NCI-H2107 treated with DMSO at 0.1 percent for 48 hours (cell line): ENCODE measurements around the gene ATP6V0E2.

Experiments used
- DNase-seq: peaks from one replicate; lab custom pipeline; 2025; ENCODE audit not compliant: unreplicated experiment; lab: John Stamatoyannopoulos, UW

The ATP6V0E2 gene

GRCh38 chr7:149860821-149861727, 12.7 kb upstream of the ATP6V0E2 start:
- DNase-seq: no peak

GRCh38 chr7:149861728-149862045, 12.1 kb upstream of the ATP6V0E2 start:
- no peak for DNase-seq

GRCh38 chr7:149862156-149862555, 11.6 kb upstream of the ATP6V0E2 start:
- DNase-seq: no peak

- DNase-seq: no peak
Measured at GRCh38 chr7:149863500-149863899, 10.3 kb upstream of the ATP6V0E2 start.

GRCh38 chr7:149864023-149864422, 9.7 kb upstream of the ATP6V0E2 start:
- DNase-seq: no peak

GRCh38 chr7:149864751-149865150, 9.0 kb upstream of the ATP6V0E2 start:
- DNase-seq: no peak

GRCh38 chr7:149865437-149865836, 8.3 kb upstream of the ATP6V0E2 start:
- no peak for DNase-seq

- DNase-seq: no peak
Measured at GRCh38 chr7:149866139-149866778, 7.5 kb upstream of the ATP6V0E2 start.

GRCh38 chr7:149866779-149867447, 6.9 kb upstream of the ATP6V0E2 start:
- no peak for DNase-seq

GRCh38 chr7:149867762-149868622, 5.8 kb upstream of the ATP6V0E2 start:
- DNase-seq: no peak

GRCh38 chr7:149868623-149869290, 5.0 kb upstream of the ATP6V0E2 start:
- DNase-seq: no peak

GRCh38 chr7:149869291-149869650, 4.5 kb upstream of the ATP6V0E2 start:
- no peak for DNase-seq

- DNase-seq: no peak
Measured at GRCh38 chr7:149869867-149870266, 3.9 kb upstream of the ATP6V0E2 start.

- DNase-seq: no peak
Measured at GRCh38 chr7:149870274-149870673, 3.5 kb upstream of the ATP6V0E2 start.

GRCh38 chr7:149870701-149871483, 2.9 kb upstream of the ATP6V0E2 start:
- no peak for DNase-seq

GRCh38 chr7:149871576-149871975, 2.2 kb upstream of the ATP6V0E2 start:
- peak; percentile 20 for DNase-seq

- DNase-seq: peak; percentile 64
Measured at GRCh38 chr7:149872419-149873073, 1.2 kb upstream of the ATP6V0E2 start.

- DNase-seq: peak; percentile 15
Measured at GRCh38 chr7:149873970-149874643, 338 bp downstream of the ATP6V0E2 start.

GRCh38 chr7:149874644-149875028, 867 bp downstream of the ATP6V0E2 start:
- no peak for DNase-seq
